GM19351 (cell line): ENCODE measurements around the gene SLC13A2.

Source experiments
- ATAC-seq: cut with Tn5 transposase; IDR thresholded peaks from one replicate; pipeline ENCODE4 v1.9.1; 2021; ENCODE audit warnings: mild to moderate bottlenecking, moderate library complexity; ENCODE audit not compliant: unreplicated experiment

SLC13A2 gene

GRCh38 chr17:28470914-28471366 lies 2.5 kb upstream of the SLC13A2 start:
- no peak for ATAC-seq

GRCh38 chr17:28471531-28472342 lies 1.7 kb upstream of the SLC13A2 start:
- no peak for ATAC-seq

GRCh38 chr17:28472871-28473497 lies 460 bp upstream of the SLC13A2 start:
- no peak for ATAC-seq

GRCh38 chr17:28474111-28474531 lies 677 bp downstream of the SLC13A2 start:
- ATAC-seq, result no peak

GRCh38 chr17:28475151-28475900 lies 1.9 kb downstream of the SLC13A2 start:
- no peak for ATAC-seq

- no peak for ATAC-seq
These were observed 2.8 kb downstream of the SLC13A2 start for GRCh38 chr17:28476076-28476865.

- no peak for ATAC-seq
These were observed 4.5 kb downstream of the SLC13A2 start for GRCh38 chr17:28477928-28478327.

- no peak for ATAC-seq
These were observed 5.5 kb downstream of the SLC13A2 start for GRCh38 chr17:28478712-28479615.

- ATAC-seq, result no peak
These were observed 6.8 kb downstream of the SLC13A2 start for GRCh38 chr17:28480278-28480677.

- no peak for ATAC-seq
These were observed 7.5 kb downstream of the SLC13A2 start for GRCh38 chr17:28480799-28481571.

- ATAC-seq, result no peak
These were observed 9.2 kb downstream of the SLC13A2 start for GRCh38 chr17:28482551-28483199.

- ATAC-seq, result peak; percentile 95
These were observed 10.9 kb downstream of the SLC13A2 start for GRCh38 chr17:28484296-28484695.

GRCh38 chr17:28485049-28485448 lies 11.6 kb downstream of the SLC13A2 start:
- ATAC-seq, result no peak

GRCh38 chr17:28487881-28488532 lies 14.6 kb downstream of the SLC13A2 start:
- no peak for ATAC-seq

GRCh38 chr17:28488533-28489276 lies 15.3 kb downstream of the SLC13A2 start:
- no peak for ATAC-seq

GRCh38 chr17:28491286-28491685 lies 17.8 kb downstream of the SLC13A2 start:
- no peak for ATAC-seq

GRCh38 chr17:28491860-28492259 lies 18.4 kb downstream of the SLC13A2 start:
- no peak for ATAC-seq
